SK-N-MC (cell line): Measurements from ENCODE around the gene BCKDHA.
"Not testable (repeated sequence)": the region's sequence is repeated elsewhere in the genome, so short reads cannot be mapped to it uniquely, and the experiment has no call there.

ENCODE experiments used
- DNase-seq: peaks from one replicate; pipeline ENCODE4 v3.0.0-alpha.2; 2011; ENCODE audit warnings: low read depth, low spot score
- H3K27ac ChIP-seq: fragments of 200-600 bp; sonication (generic); 2 replicates; pipeline ENCODE4 v1.5.1; 2016; ENCODE audit warnings: mixed run types
- H3K36me3 ChIP-seq: fragments of 200-600 bp; sonication (generic); 2 replicates; pipeline ENCODE4 v1.6.1; 2017; ENCODE audit warnings: antibody characterized with exemption, low read length, mixed read lengths; ENCODE audit not compliant: insufficient read depth
- H3K4me3 ChIP-seq: fragments of 200-600 bp; sonication (generic); 2 replicates; pipeline ENCODE4 v1.5.1; 2016
- H3K9ac ChIP-seq: fragments of 200-600 bp; sonication (generic); 2 replicates; pipeline ENCODE4 v1.8.0; 2017; ENCODE audit warnings: mixed run types, mixed read lengths; ENCODE audit not compliant: insufficient read length
- H3K9me3 ChIP-seq: fragments of 200-600 bp; sonication (generic); 2 replicates; pipeline ENCODE4 v1.6.1; 2017; ENCODE audit warnings: low read depth, mild to moderate bottlenecking, antibody characterized with exemption, low read length, moderate library complexity, mixed read lengths
- EZH2 ChIP-seq: fragments of 200-600 bp; sonication (generic); IDR thresholded peaks from one replicate; pipeline ENCODE4 v1.6.1; 2017; ENCODE audit warnings: antibody characterized with exemption
- FOXP2 ChIP-seq: optimal IDR thresholded peaks from 2 replicates; pipeline ENCODE3; 2011; ENCODE audit warnings: mild to moderate bottlenecking, moderate library complexity; ENCODE audit not compliant: insufficient read depth; ENCODE audit errors: extremely low read length, control extremely low read depth
- POLR2AphosphoS5 ChIP-seq: IDR thresholded peaks from 2 replicates; pipeline ENCODE4 v1.6.1; 2012; ENCODE audit warnings: mild to moderate bottlenecking, low read depth, low read length, borderline replicate concordance

BCKDHA gene

DNA sequence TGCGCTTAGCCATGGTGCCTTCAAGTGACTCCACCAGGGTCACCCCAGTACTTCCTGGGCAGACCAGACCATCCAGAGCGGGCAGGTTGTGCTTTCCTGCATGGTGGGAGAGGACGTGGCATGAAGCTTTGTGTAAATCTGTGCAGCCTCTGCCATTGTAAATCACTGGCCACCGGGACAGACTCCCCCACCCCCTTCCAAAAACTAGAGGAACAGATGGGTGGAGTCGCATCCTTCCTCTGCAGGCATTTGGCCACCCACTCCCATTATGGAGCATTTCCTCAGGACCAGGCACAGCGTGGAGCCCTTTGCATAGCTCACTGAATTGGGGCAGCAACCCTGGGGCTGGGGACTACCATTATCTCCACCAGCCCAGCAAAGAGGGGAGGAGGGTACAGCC is 8.2 kb downstream of the BCKDHA start:
- H3K27ac ChIP-seq, result no peak overlapping the region
- no peaks in the 10 kb centered on the region for H3K9me3 ChIP-seq
- H3K9ac ChIP-seq, result no peak overlapping the region
- DNase-seq, result no peak
- H3K4me3 ChIP-seq, result no peak overlapping the region
- no peak for TF ChIP-seq POLR2AphosphoS5
- no peak for TF ChIP-seq EZH2
- no peak for TF ChIP-seq FOXP2
- H3K36me3 ChIP-seq, result no peaks in the 10 kb centered on the region

DNA sequence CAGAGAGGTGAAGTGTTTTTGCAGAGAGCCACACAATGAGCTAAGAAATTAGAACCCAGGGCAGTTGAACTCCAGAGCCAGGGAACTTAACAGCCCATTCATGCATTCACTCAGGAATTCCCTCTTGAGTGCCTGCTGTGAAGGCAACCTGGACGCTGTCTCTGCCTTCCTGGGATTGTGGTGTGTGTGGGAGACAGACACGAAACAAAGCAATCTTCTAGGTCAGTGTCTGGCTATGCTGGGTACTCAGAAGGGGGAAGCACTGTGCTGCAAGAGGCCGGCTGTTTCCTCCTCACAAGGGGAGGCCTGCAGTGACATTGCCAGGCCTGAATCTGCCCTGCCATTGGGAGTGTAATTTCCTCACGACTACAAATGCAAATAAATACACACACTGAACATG is 9.7 kb downstream of the BCKDHA start:
- DNase-seq, result no peak
- TF ChIP-seq FOXP2 (no peak), EZH2 (no peak), POLR2AphosphoS5 (no peak)
- no peak overlapping the region for H3K4me3 ChIP-seq
- no peaks in the 10 kb centered on the region for H3K36me3 ChIP-seq
- H3K9ac ChIP-seq, result no peak overlapping the region
- H3K9me3 ChIP-seq, result no peaks in the 10 kb centered on the region
- H3K27ac ChIP-seq, result no peak overlapping the region

DNA sequence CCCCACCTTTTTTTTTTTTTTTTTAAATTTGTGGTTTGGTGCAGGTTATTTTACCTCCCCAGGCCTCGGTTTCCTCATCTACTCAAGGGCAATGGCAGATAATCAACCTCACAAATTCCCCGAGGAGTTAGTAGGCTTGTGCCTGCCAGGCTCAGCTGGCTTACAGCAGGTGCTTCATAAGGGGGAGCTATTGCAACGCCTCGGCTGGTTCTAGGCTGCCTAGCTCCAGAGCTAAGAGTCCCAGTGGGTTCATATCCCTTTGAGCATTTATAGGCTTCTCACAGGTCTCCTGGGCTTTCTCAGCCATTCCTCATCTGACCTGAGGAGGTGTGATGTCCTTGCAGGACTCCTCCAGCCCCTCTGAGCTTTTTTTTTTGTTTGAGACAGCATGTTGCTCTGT is 10.6 kb downstream of the BCKDHA start:
- no peak for DNase-seq
- Histone ChIP-seq H3K36me3 (no peaks in the 10 kb centered on the region), H3K4me3 (no peak overlapping the region), H3K27ac (no peak overlapping the region), H3K9me3 (no peaks in the 10 kb centered on the region), H3K9ac (no peak overlapping the region)
- no peak for TF ChIP-seq EZH2
- no peak for TF ChIP-seq POLR2AphosphoS5
- no peak for TF ChIP-seq FOXP2

DNA sequence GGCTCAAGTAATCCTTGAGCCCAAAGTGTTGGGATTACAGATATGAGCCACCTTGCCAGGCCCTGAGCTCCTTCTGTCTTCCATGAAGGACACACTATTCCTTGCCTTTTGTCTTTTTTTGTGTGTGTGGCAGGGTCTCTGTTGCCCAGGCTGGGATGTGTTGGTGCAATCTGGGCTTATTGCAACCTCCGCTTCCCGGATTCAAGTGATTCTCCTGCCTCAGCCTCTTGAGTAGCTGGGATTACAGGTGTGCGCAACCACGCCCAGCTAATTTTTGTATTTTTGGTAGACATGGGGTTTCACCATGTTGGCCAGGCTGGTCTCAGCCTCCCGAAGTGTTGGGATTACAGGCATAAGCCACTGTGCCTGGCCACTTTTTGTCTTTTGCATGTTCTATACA is 11.2 kb downstream of the BCKDHA start:
- H3K9ac ChIP-seq, H3K4me3 ChIP-seq, H3K36me3 ChIP-seq, H3K9me3 ChIP-seq, DNase-seq, H3K27ac ChIP-seq: not testable (repeated sequence)

DNA sequence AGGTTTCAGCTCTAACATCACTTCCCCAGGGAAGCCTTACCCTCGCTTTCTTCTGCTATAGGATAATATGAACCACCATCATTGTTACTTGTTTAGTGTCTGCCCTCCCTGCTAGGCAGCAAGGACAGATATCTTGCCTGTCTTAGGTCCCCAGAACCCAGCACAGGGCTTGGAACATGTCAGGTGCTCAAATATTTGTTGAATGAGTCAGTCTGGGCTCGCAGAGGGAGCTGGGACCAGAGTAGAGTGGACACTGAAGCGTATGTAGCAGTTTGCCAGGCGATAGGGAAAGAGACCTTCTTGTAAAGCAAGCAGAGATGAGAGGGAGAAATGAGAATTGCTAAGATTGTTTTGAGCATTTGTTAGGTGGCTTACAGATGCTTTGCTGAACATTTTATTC is 11.7 kb downstream of the BCKDHA start:
- Histone ChIP-seq H3K9ac (no peak overlapping the region), H3K9me3 (no peaks in the 10 kb centered on the region), H3K36me3 (no peaks in the 10 kb centered on the region), H3K4me3 (no peak overlapping the region), H3K27ac (no peak overlapping the region)
- no peak for DNase-seq
- TF ChIP-seq FOXP2, result no peak
- no peak for TF ChIP-seq EZH2
- TF ChIP-seq POLR2AphosphoS5, result no peak

DNA sequence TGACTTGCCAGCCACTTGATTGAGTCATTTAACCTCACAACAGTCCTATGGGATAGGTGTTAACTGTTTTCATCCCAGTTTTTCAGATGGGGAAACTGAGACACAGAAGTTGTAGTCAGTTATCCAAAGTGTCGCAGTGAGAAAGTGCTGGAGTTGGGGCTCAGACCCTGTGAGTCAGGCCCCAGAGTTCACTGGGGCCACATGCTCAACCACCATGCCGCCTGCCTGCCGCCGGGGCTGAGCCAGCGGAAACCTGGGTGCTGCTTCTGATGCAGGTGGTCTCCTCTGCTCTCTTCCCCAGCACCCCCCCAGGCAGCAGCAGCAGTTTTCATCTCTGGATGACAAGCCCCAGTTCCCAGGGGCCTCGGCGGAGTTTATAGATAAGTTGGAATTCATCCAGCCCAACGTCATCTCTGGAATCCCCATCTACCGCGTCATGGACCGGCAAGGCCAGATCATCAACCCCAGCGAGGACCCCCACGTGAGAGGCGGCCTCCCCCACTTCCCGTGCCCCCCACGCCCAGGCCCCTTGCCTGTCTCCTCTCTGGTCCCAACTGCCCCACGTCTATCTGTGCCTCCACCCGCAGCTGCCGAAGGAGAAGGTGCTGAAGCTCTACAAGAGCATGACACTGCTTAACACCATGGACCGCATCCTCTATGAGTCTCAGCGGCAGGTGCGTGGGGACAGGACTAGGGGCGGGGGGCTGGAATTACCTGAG is 12.9 kb downstream of the BCKDHA start:
- Histone ChIP-seq H3K36me3 (no peaks in the 10 kb centered on the region), H3K4me3 (no peak overlapping the region), H3K9ac (no peak overlapping the region), H3K27ac (no peak overlapping the region), H3K9me3 (no peaks in the 10 kb centered on the region)
- TF ChIP-seq EZH2 (no peak), FOXP2 (no peak), POLR2AphosphoS5 (no peak)
- DNase-seq, result no peak

DNA sequence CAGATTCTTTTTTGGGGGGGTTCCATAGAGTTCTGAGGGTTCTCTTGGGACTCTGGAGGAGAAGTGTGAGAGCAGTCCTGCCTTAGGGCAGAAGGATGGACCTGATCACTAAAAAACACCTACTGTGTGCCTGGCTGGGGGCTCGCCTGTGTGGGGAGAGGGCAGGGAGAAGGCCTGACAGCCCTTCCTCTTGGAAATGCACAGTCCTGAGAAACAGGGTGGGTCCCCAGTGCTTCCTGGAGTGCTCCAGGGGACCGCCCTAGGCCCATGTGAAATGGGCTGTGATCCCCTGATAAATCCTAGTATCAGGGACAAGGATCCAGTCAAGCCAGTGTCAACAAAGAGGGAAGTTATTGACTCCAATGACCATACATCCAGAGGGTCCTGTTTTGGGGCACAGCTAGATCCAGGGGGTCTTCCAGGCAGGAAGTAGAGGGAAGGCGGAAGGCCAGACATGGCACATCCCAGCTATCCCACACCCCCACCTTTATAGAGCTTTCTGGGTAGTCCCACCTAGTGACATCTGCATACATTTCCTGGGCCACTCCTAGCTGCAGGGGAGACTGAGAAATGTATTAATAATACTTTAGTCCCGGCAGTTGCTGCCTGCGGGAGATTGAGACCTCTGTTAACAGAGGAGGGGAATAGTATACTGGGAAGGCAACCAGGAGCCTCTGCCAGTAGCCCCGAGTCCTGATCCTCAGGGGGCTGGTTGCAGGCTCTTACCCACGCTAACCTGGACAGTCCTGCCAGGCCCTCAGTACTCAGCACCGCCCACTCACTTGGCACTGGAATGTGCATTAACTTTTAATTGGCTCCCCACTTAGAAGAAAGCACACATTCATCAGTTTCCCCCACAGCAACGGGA is 13.7 kb downstream of the BCKDHA start:
- no peak overlapping the region for H3K4me3 ChIP-seq
- H3K9me3 ChIP-seq, result no peaks in the 10 kb centered on the region
- DNase-seq, result no peak
- no peak for TF ChIP-seq EZH2
- TF ChIP-seq POLR2AphosphoS5, result no peak
- no peak for TF ChIP-seq FOXP2
- no peaks in the 10 kb centered on the region for H3K36me3 ChIP-seq
- no peak overlapping the region for H3K27ac ChIP-seq
- H3K9ac ChIP-seq, result no peak overlapping the region

DNA sequence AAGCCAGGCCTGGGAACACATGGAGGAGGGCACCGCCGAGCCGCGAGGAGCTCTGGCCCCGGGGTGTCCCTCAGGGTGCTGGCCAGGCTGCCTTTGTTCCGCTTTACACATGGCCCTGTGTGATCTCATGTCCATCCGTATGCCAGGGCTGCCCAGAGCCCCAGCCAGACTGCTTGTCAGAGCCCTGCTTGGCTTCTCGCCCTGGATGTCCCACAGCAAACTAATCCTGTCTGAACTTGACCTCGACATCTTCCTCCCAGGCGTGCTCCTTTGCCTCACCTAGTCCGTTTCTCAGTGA is 14.3 kb downstream of the BCKDHA start:
- Histone ChIP-seq H3K9ac (no peak overlapping the region), H3K27ac (no peak overlapping the region), H3K36me3 (no peaks in the 10 kb centered on the region), H3K9me3 (no peaks in the 10 kb centered on the region), H3K4me3 (no peak overlapping the region)
- DNase-seq, result no peak
- TF ChIP-seq FOXP2, result no peak
- TF ChIP-seq EZH2, result no peak
- no peak for TF ChIP-seq POLR2AphosphoS5
